Left ventricle myocardium inferior (tissue), 1 donor: ENCODE results near the gene PDE1C. TPM values are rescaled to one million over a fixed set of nuclear protein-coding genes. Genes with fewer than 3 reads are reported as not detected.
A peak's percentile ranks its signal among the peaks of the same experiment; 100 is the strongest.

Source experiments
- DNase-seq: peaks from one replicate; pipeline ENCODE4 v3.0.0-alpha.2; 2020
- H3K27ac ChIP-seq: fragments of 200-600 bp; replicated peaks from 2 replicates; pipeline ENCODE4 v1.8.0; 2021
- H3K27me3 ChIP-seq: fragments of 200-600 bp; 2 replicates; pipeline ENCODE4 v1.8.0; 2021; ENCODE audit warnings: low read depth
- H3K36me3 ChIP-seq: fragments of 200-600 bp; 2 replicates; pipeline ENCODE4 v1.8.0; 2021
- H3K4me1 ChIP-seq: fragments of 200-600 bp; 2 replicates; pipeline ENCODE4 v1.8.0; 2021
- H3K4me3 ChIP-seq: fragments of 200-600 bp; 2 replicates; pipeline ENCODE4 v1.8.0; 2021; ENCODE audit warnings: mild to moderate bottlenecking, moderate library complexity
- H3K9me3 ChIP-seq: fragments of 200-600 bp; replicated peaks from 2 replicates; pipeline ENCODE4 v1.8.0; 2021
- CTCF ChIP-seq: fragments of 200-600 bp; IDR thresholded peaks from 2 replicates; pipeline ENCODE4 v1.8.0; 2021; ENCODE audit warnings: antibody characterized with exemption, mild to moderate bottlenecking, borderline replicate concordance
- intact Hi-C: fragments of 100-400 bp; cut with micrococcal nuclease; formaldehyde crosslinking; loops from one replicate; pipeline ENCODE4 v1.11.0; 2022
- total RNA-seq: library from RNA; stranded (reverse); fragmentation: NEBNext Ultra II Directional; extraction: Animal tissue kit (Norgen Biotek cat#: 25700); gene quantifications from one replicate; pipeline ENCODE4 v1.2.1, GENCODE V29; 2021
- donor health status: DM: no; HTN: yes; CAD: no; lungs with severe emphysema.

PDE1C gene
- total RNA-seq, 1 donor from 2014 or later = 207 TPM

GRCh38 chr7:31937982-31938381 lies 132.2 kb downstream of the PDE1C start:
- H3K4me3 ChIP-seq = no peak overlapping the region
- intact Hi-C loops = no loop called here
- no peak overlapping the region for H3K27ac ChIP-seq
- peaks cover 83% of the 10 kb centered on the region for H3K4me1 ChIP-seq
- DNase-seq = no peak
- H3K36me3 ChIP-seq = no peaks in the 10 kb centered on the region
- no peaks in the 10 kb centered on the region for H3K9me3 ChIP-seq
- H3K27me3 ChIP-seq = no peaks in the 10 kb centered on the region
- TF ChIP-seq CTCF = no peak

- Histone ChIP-seq H3K4me3 (no peak overlapping the region), H3K27me3 (no peaks in the 10 kb centered on the region), H3K4me1 (peaks cover 66% of the 10 kb centered on the region), H3K27ac (peak overlapping the region; percentile 3), H3K36me3 (no peaks in the 10 kb centered on the region), H3K9me3 (peaks cover 6% of the 10 kb centered on the region)
- TF ChIP-seq CTCF = no peak
- intact Hi-C loops = no loop called here
- no peak for DNase-seq
Measured at GRCh38 chr7:31935124-31936054, 134.8 kb downstream of the PDE1C start.

GRCh38 chr7:31934551-31934950 lies 135.7 kb downstream of the PDE1C start:
- TF ChIP-seq CTCF = no peak
- no peak overlapping the region for H3K27ac ChIP-seq

GRCh38 chr7:31933481-31933880 lies 136.7 kb downstream of the PDE1C start:
- no peak for TF ChIP-seq CTCF
- no peak overlapping the region for H3K27ac ChIP-seq
- no peaks in the 10 kb centered on the region for H3K27me3 ChIP-seq
- intact Hi-C loops = no loop called here
- H3K36me3 ChIP-seq = no peaks in the 10 kb centered on the region
- H3K9me3 ChIP-seq = peaks cover 6% of the 10 kb centered on the region
- no peak for DNase-seq
- peaks cover 54% of the 10 kb centered on the region for H3K4me1 ChIP-seq
- no peak overlapping the region for H3K4me3 ChIP-seq

More at GRCh38 chr7:31934551-31934950, 135.7 kb downstream of the PDE1C start:
- H3K4me3 ChIP-seq = no peak overlapping the region
- H3K9me3 ChIP-seq = peaks cover 6% of the 10 kb centered on the region
- H3K36me3 ChIP-seq = no peaks in the 10 kb centered on the region
- no peak for DNase-seq
- no peaks in the 10 kb centered on the region for H3K27me3 ChIP-seq
- intact Hi-C loops = no loop called here
- H3K4me1 ChIP-seq = peaks cover 63% of the 10 kb centered on the region

GRCh38 chr7:31926991-31927584 lies 143.1 kb downstream of the PDE1C start:
- DNase-seq = no peak
- H3K9me3 ChIP-seq = no peaks in the 10 kb centered on the region
- no peak for TF ChIP-seq CTCF
- H3K36me3 ChIP-seq = no peaks in the 10 kb centered on the region
- peaks cover 72% of the 10 kb centered on the region for H3K4me1 ChIP-seq
- H3K27me3 ChIP-seq = no peaks in the 10 kb centered on the region
- intact Hi-C loops = no loop called here
- no peak overlapping the region for H3K4me3 ChIP-seq
- peak overlapping the region; percentile 19 for H3K27ac ChIP-seq
